Ascending aorta (tissue), 2 donors: ENCODE data around the gene SLC25A26. TPM values are rescaled to one million over a fixed set of nuclear protein-coding genes. Genes with fewer than 3 reads are reported as not detected.

ENCODE experiments used
- DNase-seq, 2 donors: peaks; one replicate each; pipeline ENCODE4 v3.0.0-alpha.2; 2019; ENCODE audit warnings: low spot score in 2 of 2
- H3K27ac ChIP-seq, 2 donors: fragments of 200-600 bp; sonication (generic); one replicate each; pipeline ENCODE4 v1.5.1; 2016 to 2017; ENCODE audit warnings: mild to moderate bottlenecking in 1 of 2
- H3K27me3 ChIP-seq: fragments of 200-600 bp; sonication (generic); one replicate; pipeline ENCODE4 v1.5.1; 2017
- H3K36me3 ChIP-seq, 2 donors: fragments of 200-600 bp; sonication (generic); one replicate each; pipeline ENCODE4 v1.5.1; 2016
- H3K4me1 ChIP-seq, 2 donors: fragments of 200-600 bp; sonication (generic); one replicate each; pipeline ENCODE4 v1.5.1; 2016 to 2017; ENCODE audit warnings: mild to moderate bottlenecking in 1 of 2
- H3K4me3 ChIP-seq, 2 donors: fragments of 200-600 bp; sonication (generic); one replicate each; pipeline ENCODE4 v1.5.1; 2016 to 2017; ENCODE audit warnings: mild to moderate bottlenecking in 1 of 2
- H3K9me3 ChIP-seq, 2 donors: fragments of 200-600 bp; sonication (generic); one replicate each; pipeline ENCODE4 v1.5.1; 2016
- CTCF ChIP-seq, 3 experiments: fragments of 200-600 bp in 2 of 3; fragments of 450-650 bp in 1 of 3; sonication (generic) in 2 of 3; IDR thresholded peaks; one replicate each; pipeline ENCODE4 v1.5.1; 2016 to 2019; ENCODE audit warnings: antibody characterized with exemption in 3 of 3, mild to moderate bottlenecking in 1 of 3, moderate library complexity in 1 of 3
- intact Hi-C: fragments of 100-400 bp; cut with DNase I; formaldehyde crosslinking; loops from one replicate; pipeline ENCODE4 v1.15.1; 2023
- total RNA-seq: library from RNA; depleted of rRNA; stranded (reverse); fragments of >200 nt; gene quantifications from one replicate; pipeline ENCODE4 v1.1.0, GENCODE V29; 2016

The SLC25A26 gene
- 11.7 TPM for total RNA-seq

- H3K36me3 ChIP-seq = no peaks in the 10 kb centered on the region
- H3K27ac ChIP-seq = peak within 1 kb of the TSS; percentile 71 to 73
- H3K27me3 ChIP-seq = no peaks in the 10 kb centered on the region
- H3K4me3 ChIP-seq = peak within 1 kb of the TSS; percentile 76
- TF ChIP-seq CTCF (IDR thresholded peaks at IDR 0.05) = no peak
- H3K9me3 ChIP-seq = no peaks in the 10 kb centered on the region
- intact Hi-C loops = loop anchor here (2.0 kb wide), 1 partner anchor 182 kb away; the partner anchor contains the start of gene MAGI1
- DNase-seq = peak; percentile 93 to 98
- peaks cover 0 to 4% of the 10 kb centered on the region in 2 donors for H3K4me1 ChIP-seq
These were observed at the start of gene SLC25A26 for GRCh38 chr3:66220602-66221377. TSS of gene SLC25A26 (plus strand) at chr3:66221001. CDS start at chr3:66221095, 94 bp downstream.

- intact Hi-C loops = no loop called here
- Histone ChIP-seq H3K4me1 (no peaks in the 10 kb centered on the region), H3K27ac (no peak overlapping the region), H3K9me3 (no peaks in the 10 kb centered on the region), H3K4me3 (no peak overlapping the region), H3K27me3 (no peaks in the 10 kb centered on the region), H3K36me3 (no peaks in the 10 kb centered on the region)
- no peak for TF ChIP-seq CTCF (IDR thresholded peaks at IDR 0.05)
- no peak for DNase-seq
These were observed 48.4 kb upstream of the SLC25A26 start for GRCh38 chr3:66172394-66172793.

- intact Hi-C loops = no loop called here
- no peak overlapping the region for H3K4me3 ChIP-seq
- TF ChIP-seq CTCF (IDR thresholded peaks at IDR 0.05) = no peak
- H3K4me1 ChIP-seq = peaks cover 0 to 11% of the 10 kb centered on the region in 2 donors
- no peaks in the 10 kb centered on the region for H3K9me3 ChIP-seq
- H3K27ac ChIP-seq = no peak overlapping the region
- no peak for DNase-seq
- H3K27me3 ChIP-seq = no peaks in the 10 kb centered on the region
- H3K36me3 ChIP-seq = no peaks in the 10 kb centered on the region
These were observed 43.8 kb upstream of the SLC25A26 start for GRCh38 chr3:66177026-66177425.

- intact Hi-C loops = no loop called here
- Histone ChIP-seq H3K4me1 (peaks cover 0 to 14% of the 10 kb centered on the region in 2 donors), H3K36me3 (no peaks in the 10 kb centered on the region), H3K9me3 (no peaks in the 10 kb centered on the region), H3K4me3 (no peak overlapping the region), H3K27ac (no peak overlapping the region), H3K27me3 (no peaks in the 10 kb centered on the region)
- TF ChIP-seq CTCF (IDR thresholded peaks at IDR 0.05) = no peak
- no peak for DNase-seq
These were observed 42.6 kb upstream of the SLC25A26 start for GRCh38 chr3:66178206-66178605.

- Histone ChIP-seq H3K4me1 (peaks cover 0 to 14% of the 10 kb centered on the region in 2 donors), H3K9me3 (no peaks in the 10 kb centered on the region), H3K27me3 (no peaks in the 10 kb centered on the region), H3K36me3 (no peaks in the 10 kb centered on the region), H3K4me3 (no peak overlapping the region), H3K27ac (no peak overlapping the region)
- intact Hi-C loops = no loop called here
- DNase-seq = no peak
- no peak for TF ChIP-seq CTCF (IDR thresholded peaks at IDR 0.05)
These were observed 41.0 kb upstream of the SLC25A26 start for GRCh38 chr3:66179793-66180192.
